A549 (cell line): ENCODE data around the gene NTRK2.

Experiments
- HMGXB4 ChIP-seq: fragments of 250-450 bp; sonication (Bioruptor Pico); IDR thresholded peaks from 2 replicates; pipeline ENCODE4 v1.5.0; 2021; ENCODE audit warnings: mild to moderate bottlenecking, moderate library complexity, borderline replicate concordance
- POLR2A ChIP-seq: IDR thresholded peaks from 2 replicates; pipeline ENCODE4 v1.6.1; 2012; ENCODE audit warnings: mild to moderate bottlenecking, low read length

DNA sequence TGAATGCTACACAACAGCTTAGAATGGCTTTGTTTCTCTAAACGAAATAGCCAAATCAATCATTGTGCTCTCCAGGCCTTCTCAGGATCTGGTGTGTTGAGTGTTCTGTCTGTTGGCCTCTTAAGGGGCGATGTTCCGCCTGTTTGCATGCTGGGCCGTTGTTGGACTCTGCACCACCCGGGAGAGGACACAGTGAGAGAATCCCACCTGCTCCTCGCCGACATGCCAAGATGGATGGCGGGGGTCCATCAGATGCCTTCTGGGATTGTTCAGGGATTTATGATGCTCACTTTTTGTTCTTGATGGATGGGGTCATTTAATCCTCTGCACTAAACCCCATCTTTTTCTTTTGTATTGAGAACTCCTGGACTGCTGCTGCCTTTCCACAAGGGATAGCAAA is 159.9 kb downstream of the NTRK2 start:
- no peak for TF ChIP-seq HMGXB4 (CRISPR knock-in tag)
- TF ChIP-seq POLR2A = no peak
